GM18526 (cell line): Measurements from ENCODE around the gene NPIPA3.
"Not testable (repeated sequence)": the region's sequence is repeated elsewhere in the genome, so short reads cannot be mapped to it uniquely, and the experiment has no call there.

Experiments used
- POLR2A ChIP-seq: IDR thresholded peaks from 3 replicates; pipeline ENCODE4 v1.6.1; 2011; ENCODE audit not compliant: insufficient read length; ENCODE audit errors: extremely low read depth

The NPIPA3 gene

DNA sequence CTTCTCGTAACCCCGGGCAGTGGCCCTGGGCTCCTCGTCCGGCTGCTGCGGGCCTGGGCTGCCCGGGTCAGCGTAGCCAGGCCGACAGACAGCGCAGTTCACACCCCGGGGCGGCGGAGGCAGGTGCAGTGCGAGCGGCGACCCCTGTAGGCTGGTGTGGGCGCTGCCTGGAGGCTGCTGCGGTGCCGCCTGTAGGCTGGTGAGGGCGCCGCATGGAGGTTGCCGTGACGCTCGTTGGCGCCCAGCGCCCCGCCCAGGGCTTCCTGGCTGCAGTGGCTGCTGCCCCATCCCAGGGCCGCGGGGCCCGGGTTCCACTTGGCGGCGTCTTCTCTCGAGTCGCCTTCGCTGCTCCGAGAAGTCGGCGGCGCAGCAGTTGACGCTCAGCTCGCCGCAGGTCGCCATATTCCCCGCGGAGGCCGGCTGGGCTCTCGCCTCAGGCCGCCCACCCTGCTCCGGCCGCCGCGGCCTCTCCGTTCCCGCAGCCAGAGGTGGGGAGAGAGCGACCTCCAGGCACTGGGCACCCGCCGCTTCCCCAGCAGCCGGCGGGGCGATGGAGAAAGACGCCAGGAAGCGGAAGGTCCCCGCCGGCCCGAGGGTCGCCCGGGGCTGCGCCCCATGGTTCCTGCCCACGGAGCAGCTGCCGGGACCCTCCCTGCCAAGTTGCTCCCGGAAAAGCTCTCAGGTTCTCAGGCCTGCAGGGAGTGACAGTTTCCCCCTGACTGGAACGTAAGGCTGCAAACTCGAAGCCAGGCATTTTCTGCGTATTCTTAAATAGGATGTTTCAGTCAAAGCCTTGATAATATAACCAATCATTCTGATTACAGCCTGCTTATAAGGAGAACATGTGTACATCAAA lies at the start of gene NPIPA3:
NPIPA3 (plus strand) TSS at position 256 of the 856 bp plus-strand sequence. CDS start 5,533 bp downstream, outside the sequence.
- TF ChIP-seq POLR2A, result not testable (repeated sequence)

DNA sequence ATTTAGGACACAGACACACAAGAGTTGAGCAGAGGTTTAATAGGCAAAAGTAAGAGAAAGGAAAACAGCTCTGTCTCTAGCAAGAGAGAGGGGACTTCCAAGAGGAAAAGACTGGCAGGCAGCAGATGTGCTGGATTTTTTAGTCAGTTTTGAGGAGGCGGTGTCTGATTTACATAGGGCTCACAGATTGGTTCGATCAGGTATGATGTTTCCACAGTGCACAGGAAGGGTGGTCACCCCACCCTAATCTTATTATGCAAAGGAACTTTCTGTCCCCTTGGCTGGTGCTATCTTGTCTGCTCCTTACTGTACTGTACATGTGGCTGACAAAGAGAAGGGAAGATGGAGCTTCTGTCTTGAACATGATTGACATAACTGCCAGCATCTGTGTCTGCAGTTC lies 45.1 kb upstream of the NPIPA3 start:
- TF ChIP-seq POLR2A, result no peak

DNA sequence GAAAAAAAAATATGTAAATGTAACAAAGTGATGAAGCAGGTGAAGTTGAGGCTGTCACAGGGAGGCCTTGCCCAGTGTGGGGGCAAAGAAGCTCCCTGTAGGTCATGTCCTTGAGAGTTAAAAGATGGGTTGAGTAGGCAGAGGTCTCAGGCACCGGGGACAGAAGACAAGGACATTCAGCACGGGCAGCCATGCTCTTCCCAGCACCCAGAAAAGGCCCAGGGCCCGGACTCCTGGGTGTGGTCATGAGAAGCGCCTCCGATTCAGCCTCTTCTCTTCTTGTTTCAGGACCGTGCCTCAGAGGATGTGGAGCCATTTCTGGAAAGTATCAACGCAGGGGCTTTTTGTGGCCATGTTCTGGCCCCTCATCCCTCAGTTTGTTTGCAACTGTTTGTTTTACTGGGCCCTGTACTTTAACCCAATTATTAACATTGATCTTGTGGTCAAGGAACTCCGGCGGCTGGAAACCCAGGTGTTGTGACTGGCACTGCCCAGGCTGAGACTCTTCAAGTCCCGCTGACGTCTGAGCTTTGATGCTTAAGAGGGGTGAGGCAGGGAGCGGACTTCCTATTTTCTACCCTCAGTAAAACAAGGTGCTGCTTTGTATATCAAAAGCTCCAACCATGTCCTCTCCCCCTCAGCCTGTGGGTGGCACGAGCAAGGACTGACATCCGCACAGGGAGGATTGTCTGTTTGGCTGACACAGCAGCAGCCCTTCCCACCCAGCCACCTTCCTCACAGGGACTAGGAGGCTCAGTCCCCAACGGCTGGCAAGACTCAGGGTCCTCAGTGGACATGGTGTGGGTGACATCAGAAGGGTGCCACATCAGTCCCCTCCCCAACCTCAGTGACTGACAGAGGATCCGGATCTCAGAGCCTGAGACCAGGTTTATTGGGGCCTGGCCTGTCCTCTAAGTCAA lies 35.6 kb upstream of the NPIPA3 start:
- no peak for TF ChIP-seq POLR2A

DNA sequence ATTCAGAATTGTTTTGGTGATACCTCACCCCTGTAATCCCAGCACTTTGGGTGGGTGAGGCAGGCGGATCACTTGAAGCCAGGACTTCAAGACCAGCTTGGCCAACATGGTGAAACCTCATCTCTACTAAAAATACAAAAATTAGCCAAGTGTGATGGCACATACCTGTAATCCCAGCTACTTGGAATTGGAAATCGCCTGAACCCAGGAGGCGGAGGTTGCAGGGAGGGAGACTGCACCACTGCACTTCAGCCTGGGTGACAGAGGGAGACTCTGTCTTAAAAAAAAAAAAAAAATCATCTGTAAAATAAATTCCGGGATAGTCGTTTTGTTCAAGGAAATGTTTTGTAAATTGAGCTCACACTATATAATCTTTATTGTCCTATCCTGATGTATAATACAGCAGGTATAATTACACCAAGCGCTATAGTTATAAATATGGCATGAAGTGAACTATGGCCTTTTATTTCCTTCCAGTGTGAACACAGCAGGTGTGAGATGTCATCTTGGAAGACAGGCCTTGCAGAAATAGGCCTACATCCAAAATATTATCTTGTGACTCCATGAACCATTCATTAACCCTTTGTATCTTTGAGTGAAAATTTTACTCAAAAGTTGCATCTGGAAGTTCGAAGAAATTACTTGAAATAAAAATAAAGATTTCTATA lies 34.5 kb upstream of the NPIPA3 start:
- TF ChIP-seq POLR2A, result no peak

DNA sequence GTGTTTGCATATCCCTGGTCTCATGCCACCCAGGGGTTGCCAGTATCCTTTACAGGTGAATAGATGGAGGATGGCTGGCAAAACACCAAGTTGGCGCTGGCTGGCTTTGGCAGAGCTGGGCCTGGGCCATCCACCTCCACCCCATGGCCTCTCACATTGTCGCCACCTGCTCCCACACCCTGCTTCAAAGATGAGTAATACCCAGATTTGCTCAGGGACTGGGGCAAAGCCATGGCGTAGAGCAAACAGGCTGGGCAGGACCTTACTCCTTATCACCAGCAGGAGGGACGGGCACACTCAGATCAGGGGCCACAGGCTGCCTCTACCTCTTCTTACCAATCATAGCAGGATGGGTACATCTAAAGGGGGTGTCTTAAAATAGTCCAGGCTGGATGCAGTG lies 33.4 kb upstream of the NPIPA3 start:
- TF ChIP-seq POLR2A, result no peak

DNA sequence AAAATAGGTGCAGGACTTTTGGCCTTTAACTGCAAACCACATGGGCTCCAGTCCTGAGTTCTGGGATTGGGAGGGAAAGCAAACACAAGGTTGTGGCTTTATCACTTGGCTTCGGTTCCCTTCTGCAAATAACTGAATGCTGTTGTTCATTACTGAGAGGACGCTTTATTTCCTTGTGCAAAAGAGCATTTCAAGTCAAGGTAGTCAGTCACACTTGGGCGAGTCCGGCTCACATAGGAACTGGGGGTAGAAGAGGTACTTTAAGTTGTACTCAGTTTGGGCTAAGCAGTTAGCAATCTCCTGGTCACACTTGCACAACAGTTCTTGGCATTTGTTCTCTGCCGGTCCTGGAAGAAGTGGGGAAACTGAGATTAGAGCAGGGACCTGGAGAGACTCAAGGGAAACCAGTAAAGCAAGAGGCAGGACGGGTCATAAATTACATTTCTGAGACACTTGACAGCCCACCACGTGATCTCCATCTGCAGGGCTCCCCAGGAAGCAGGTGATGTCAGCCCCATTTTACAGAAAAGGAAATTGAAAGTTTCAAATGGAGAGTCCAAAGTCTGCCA lies 30.7 kb upstream of the NPIPA3 start:
- no peak for TF ChIP-seq POLR2A

DNA sequence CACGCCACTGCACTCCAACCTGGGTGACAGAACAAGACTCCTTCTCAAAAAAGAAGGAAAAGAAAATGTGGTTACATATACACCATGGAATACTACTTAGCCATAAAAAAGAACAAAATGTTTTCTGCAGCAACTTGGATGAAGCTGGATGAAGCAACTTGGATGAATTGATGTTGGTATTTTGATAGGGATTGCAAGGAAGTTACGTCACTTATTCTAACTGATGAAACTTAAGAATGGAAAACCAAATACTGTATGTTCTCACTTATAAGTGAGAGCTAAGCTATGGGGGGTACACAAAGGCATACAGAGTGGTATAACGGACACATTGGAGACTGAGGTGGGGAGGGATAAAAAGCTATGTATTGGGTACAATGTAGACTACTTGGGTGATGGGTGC lies 26.6 kb upstream of the NPIPA3 start:
- TF ChIP-seq POLR2A, result no peak

DNA sequence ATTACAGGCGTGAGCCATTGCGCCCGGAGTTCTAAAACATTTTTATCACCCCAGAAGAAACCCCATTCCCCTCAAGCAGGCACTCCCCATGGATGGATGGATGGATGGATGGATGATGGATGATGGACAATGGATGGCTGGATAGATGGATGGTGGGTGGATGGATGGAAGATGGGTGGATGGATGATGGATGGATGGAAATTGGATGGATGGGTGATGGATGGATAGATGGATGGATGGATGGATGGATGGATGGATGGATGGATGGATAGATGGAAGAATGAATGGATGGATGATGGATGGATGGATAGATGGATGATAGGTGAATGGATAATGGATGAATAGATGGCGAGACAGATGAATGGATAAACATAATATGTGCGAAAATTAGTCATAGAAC lies 25.6 kb upstream of the NPIPA3 start:
- no peak for TF ChIP-seq POLR2A

DNA sequence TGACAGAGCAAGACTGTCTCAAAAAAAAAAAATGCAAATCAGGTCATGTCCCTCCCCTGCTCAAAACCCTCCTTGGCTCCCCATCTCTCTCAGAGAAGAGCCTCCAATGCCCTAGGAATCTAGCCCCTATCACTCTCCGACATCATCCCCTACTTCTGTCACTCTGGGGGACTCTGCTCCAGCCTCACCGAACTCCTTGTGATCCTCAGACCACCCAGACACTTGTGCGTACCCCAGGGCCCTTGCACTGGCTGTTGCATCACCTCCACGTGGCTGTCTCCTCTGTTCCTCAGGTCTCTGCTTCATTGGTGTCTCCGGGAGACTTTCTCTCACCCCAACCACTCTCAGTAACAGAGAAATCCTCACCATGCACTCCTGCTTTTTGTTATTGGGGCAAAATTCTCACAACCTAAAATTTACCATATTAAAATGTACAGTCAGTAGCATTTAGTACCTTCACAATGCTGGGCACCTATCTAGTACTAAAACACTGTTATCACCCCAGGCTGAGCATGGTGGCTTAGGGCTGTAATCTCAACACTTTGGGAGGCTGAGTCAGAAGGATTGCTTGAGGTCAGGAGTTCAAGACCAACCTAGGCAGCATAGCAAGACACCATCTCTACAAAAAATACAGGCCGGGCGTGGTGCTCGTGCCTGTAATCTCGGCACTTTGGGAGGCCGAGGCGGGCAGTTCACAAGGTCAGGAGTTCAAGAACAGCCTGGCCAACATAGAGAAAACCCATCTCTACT lies 24.3 kb upstream of the NPIPA3 start:
- no peak for TF ChIP-seq POLR2A

DNA sequence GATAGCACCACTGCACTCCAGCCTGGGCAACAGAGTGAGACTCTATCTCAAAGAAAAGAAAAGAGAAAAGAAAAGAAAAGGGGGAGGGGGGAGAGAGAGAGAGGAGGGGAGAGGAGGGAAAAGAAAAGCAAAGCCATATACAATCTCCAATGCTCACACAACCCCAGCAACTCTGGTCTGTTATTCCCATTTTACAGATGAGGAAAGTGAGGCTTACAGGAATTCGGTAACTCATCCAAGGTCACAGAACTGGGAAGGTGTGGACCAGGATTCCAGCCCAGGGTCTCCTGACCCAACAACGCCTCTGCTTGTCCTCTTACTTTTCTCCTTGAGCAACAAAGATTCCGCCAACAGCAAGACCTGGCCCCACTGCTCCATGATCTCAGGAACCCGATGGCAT lies 22.1 kb upstream of the NPIPA3 start:
- no peak for TF ChIP-seq POLR2A

DNA sequence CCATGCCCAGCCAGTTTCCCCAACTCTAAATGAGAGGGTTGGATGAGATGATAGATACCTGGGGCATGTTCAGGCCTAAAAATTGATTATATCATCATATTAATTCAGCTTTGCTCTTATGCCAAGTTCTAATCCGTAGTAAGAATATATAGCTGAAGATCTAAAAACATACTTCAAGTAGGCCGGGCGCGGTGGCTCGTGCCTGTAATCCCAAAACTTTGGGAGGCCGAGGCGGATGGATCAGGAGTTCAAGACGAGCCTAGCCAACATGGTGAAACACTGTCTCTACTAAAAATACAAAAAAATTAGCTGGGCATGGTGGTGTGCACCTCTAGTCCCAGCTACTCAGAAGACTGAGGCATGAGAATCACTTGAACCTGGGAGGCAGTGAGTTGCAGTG lies 21.1 kb upstream of the NPIPA3 start:
- no peak for TF ChIP-seq POLR2A

DNA sequence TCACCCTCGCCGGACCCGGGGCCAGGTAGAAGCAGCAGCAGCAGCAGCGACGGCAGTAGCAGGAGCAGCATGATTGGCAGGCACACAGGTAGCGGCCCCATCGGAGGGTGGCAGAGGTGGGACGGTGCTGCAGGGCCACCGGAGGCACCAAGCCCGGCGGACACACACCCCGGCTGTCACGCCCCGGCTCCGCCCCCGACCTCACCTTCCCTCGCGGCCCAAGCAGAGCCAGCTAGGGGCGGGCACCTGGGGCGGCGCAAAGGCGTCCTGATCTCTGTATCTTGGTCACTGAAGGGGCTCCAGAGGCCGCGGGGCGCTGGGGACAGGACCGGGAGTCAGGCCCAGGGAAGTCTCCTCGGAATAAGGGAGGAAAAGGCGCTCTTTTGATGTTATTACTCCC lies 9.1 kb upstream of the NPIPA3 start, which contains the start of gene PLA2G10:
PLA2G10 (minus strand) TSS at position 180 of the 400 bp plus-strand sequence; CDS start at position 101, 79 bp downstream.
- not testable (repeated sequence) for TF ChIP-seq POLR2A

DNA sequence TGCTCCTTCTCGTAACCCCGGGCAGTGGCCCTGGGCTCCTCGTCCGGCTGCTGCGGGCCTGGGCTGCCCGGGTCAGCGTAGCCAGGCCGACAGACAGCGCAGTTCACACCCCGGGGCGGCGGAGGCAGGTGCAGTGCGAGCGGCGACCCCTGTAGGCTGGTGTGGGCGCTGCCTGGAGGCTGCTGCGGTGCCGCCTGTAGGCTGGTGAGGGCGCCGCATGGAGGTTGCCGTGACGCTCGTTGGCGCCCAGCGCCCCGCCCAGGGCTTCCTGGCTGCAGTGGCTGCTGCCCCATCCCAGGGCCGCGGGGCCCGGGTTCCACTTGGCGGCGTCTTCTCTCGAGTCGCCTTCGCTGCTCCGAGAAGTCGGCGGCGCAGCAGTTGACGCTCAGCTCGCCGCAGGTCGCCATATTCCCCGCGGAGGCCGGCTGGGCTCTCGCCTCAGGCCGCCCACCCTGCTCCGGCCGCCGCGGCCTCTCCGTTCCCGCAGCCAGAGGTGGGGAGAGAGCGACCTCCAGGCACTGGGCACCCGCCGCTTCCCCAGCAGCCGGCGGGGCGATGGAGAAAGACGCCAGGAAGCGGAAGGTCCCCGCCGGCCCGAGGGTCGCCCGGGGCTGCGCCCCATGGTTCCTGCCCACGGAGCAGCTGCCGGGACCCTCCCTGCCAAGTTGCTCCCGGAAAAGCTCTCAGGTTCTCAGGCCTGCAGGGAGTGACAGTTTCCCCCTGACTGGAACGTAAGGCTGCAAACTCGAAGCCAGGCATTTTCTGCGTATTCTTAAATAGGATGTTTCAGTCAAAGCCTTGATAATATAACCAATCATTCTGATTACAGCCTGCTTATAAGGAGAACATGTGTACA lies 39.3 kb downstream of the NPIPA3 start, which contains the start of gene NPIPA2:
NPIPA2 (plus strand) TSS at position 261 of the 856 bp plus-strand sequence. CDS start 5,533 bp downstream, outside the sequence.
- not testable (repeated sequence) for TF ChIP-seq POLR2A
